Hepatocyte (in vitro differentiated cells): ENCODE results near the gene CDKL4.

Experiments used
- EZH2 ChIP-seq: fragments of 200-600 bp; sonication (generic); IDR thresholded peaks from 2 replicates; pipeline ENCODE4 v1.6.1; 2016; ENCODE audit warnings: antibody characterized with exemption, mild to moderate bottlenecking, borderline replicate concordance
- EZH2phosphoT487 ChIP-seq: fragments of 200-600 bp; sonication (generic); IDR thresholded peaks from one replicate; pipeline ENCODE4 v1.6.1; 2018; ENCODE audit warnings: antibody characterized with exemption, mild to moderate bottlenecking, low read depth, moderate library complexity; ENCODE audit not compliant: unreplicated experiment, severe bottlenecking
- TF ChIP-seq, protein P1 (sequence below): fragments of 200-600 bp; sonication (generic); IDR thresholded peaks from 2 replicates; pipeline ENCODE4 v1.5.1; 2016; ENCODE audit warnings: antibody characterized with exemption, mild to moderate bottlenecking; ENCODE audit not compliant: poor library complexity

DNA sequence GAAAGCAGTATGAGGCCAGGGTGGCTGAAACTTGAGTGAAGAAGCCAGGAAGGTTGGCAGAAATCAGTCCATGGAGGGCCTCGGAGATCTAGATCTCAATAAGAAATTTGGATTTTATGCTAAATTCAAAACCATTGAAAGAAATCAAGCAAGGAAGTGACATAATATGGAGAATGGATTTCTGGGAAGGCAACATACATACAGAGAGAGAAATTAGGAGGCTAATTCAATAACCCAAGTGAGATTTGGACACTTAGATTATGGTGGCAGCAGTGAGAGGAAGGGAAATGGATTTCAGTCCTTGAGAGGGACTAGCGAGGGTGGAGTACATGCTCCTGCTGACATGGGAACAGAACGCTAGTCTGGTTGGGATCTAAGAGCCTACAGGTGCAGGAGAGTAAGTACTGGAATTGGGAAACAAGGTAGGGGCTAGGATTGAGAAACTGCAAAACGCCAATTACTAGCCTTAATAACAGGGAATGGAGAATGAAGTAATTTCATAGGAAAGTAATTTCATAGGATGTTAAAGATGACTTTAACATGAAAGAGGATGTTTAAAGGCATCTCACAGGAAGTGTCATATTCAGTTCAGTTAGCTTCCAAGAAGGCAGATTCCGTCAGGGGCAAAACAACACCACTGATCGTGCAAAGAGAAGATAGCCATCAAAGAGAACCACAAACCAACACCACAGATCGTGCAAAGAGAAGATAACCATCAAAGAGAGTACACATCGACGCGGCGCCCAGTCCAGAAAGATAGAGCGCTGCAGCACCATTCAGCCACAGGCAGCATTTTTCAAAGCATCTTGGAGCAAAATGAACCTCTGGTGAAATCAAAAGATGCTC is 27.2 kb downstream of the CDKL4 start:
- TF ChIP-seq, protein P1, sequence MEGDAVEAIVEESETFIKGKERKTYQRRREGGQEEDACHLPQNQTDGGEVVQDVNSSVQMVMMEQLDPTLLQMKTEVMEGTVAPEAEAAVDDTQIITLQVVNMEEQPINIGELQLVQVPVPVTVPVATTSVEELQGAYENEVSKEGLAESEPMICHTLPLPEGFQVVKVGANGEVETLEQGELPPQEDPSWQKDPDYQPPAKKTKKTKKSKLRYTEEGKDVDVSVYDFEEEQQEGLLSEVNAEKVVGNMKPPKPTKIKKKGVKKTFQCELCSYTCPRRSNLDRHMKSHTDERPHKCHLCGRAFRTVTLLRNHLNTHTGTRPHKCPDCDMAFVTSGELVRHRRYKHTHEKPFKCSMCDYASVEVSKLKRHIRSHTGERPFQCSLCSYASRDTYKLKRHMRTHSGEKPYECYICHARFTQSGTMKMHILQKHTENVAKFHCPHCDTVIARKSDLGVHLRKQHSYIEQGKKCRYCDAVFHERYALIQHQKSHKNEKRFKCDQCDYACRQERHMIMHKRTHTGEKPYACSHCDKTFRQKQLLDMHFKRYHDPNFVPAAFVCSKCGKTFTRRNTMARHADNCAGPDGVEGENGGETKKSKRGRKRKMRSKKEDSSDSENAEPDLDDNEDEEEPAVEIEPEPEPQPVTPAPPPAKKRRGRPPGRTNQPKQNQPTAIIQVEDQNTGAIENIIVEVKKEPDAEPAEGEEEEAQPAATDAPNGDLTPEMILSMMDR: no peak
- TF ChIP-seq EZH2phosphoT487 (no peak), EZH2 (no peak)
